ENCODE measurements around the gene ARPC1A.

ARPC1A gene

GRCh38 chr7:99387912-99388311 is 62.2 kb downstream of the ARPC1A start:
- Histone ChIP-seq H3K36me3 (ENCODE audit: control insufficient read depth, insufficient read depth, low read length) (no peaks in the 10 kb centered on the region), H3K9ac (ENCODE audit: low read length) (no peak overlapping the region), H4K5ac (ENCODE audit: low read length) (no peak overlapping the region), H3K27me3 (ENCODE audit: insufficient read depth, low read length, poor library complexity) (no peaks in the 10 kb centered on the region), H3K56ac (ENCODE audit: low read length) (no peak overlapping the region), H3K79me1 (ENCODE audit: low read length) (peaks cover 8% of the 10 kb centered on the region), H2AK5ac (ENCODE audit: low read length) (no peak overlapping the region), H2BK15ac (replicated peaks; ENCODE audit: low read depth) (no peak overlapping the region), H3K4me3 (ENCODE audit: low read length) (no peak overlapping the region), H4K8ac (ENCODE audit: low read depth, low read length) (no peak overlapping the region), H3K4ac (ENCODE audit: low read depth, low read length) (no peak overlapping the region), H3K4me1 (ENCODE audit: control insufficient read depth, low read depth, low read length) (no peaks in the 10 kb centered on the region), H3K4me2 (ENCODE audit: low read length) (no peak overlapping the region), H2BK120ac (ENCODE audit: low read depth, low read length) (no peak overlapping the region), H3K23ac (ENCODE audit: low read length) (no peak overlapping the region), H3K27ac (ENCODE audit: low read depth, low read length) (no peak overlapping the region), H3K18ac (ENCODE audit: low read length) (no peak overlapping the region), H2BK5ac (ENCODE audit: low read length) (no peak overlapping the region), H3K79me2 (ENCODE audit: control insufficient read depth, insufficient read depth, low read length) (no peaks in the 10 kb centered on the region)
- no CpG with 5 or more reads among the region's 20 CpGs for WGBS (ENCODE audit: extremely low coverage, insufficient coverage, low lambda C conversion rate)
- DNase-seq: no peak

GRCh38 chr7:99389772-99390171 is 64.1 kb downstream of the ARPC1A start:
- no peak overlapping the region for H2AK5ac ChIP-seq (ENCODE audit: low read length)
- H3K9ac ChIP-seq (ENCODE audit: low read length): no peak overlapping the region
- no peak for DNase-seq
- no peak overlapping the region for H3K27ac ChIP-seq (ENCODE audit: low read depth, low read length)
- H3K56ac ChIP-seq (ENCODE audit: low read length): no peak overlapping the region
- H2BK120ac ChIP-seq (ENCODE audit: low read depth, low read length): no peak overlapping the region
- no peak overlapping the region for H3K4me2 ChIP-seq (ENCODE audit: low read length)
- H4K8ac ChIP-seq (ENCODE audit: low read depth, low read length): no peak overlapping the region
- no peaks in the 10 kb centered on the region for H3K27me3 ChIP-seq (ENCODE audit: insufficient read depth, low read length, poor library complexity)
- H3K23ac ChIP-seq (ENCODE audit: low read length): no peak overlapping the region
- no peak overlapping the region for H3K4me3 ChIP-seq (ENCODE audit: low read length)
- no peak overlapping the region for H2BK15ac ChIP-seq (replicated peaks; ENCODE audit: low read depth)
- H3K79me1 ChIP-seq (ENCODE audit: low read length): no peaks in the 10 kb centered on the region
- no peak overlapping the region for H2BK5ac ChIP-seq (ENCODE audit: low read length)
- H4K5ac ChIP-seq (ENCODE audit: low read length): no peak overlapping the region
- H3K4me1 ChIP-seq (ENCODE audit: control insufficient read depth, low read depth, low read length): no peaks in the 10 kb centered on the region
- peaks cover under 1% of the 10 kb centered on the region for H3K36me3 ChIP-seq (ENCODE audit: control insufficient read depth, insufficient read depth, low read length)
- no peak overlapping the region for H3K18ac ChIP-seq (ENCODE audit: low read length)
- H3K4ac ChIP-seq (ENCODE audit: low read depth, low read length): no peak overlapping the region
- H3K79me2 ChIP-seq (ENCODE audit: control insufficient read depth, insufficient read depth, low read length): no peaks in the 10 kb centered on the region
- no CpG with 5 or more reads among the region's 13 CpGs for WGBS (ENCODE audit: extremely low coverage, insufficient coverage, low lambda C conversion rate)

GRCh38 chr7:99390941-99391602 is 65.4 kb downstream of the ARPC1A start:
- no peak overlapping the region for H3K23ac ChIP-seq (ENCODE audit: low read length)
- H4K5ac ChIP-seq (ENCODE audit: low read length): no peak overlapping the region
- H3K56ac ChIP-seq (ENCODE audit: low read length): no peak overlapping the region
- H2BK120ac ChIP-seq (ENCODE audit: low read depth, low read length): no peak overlapping the region
- H3K79me1 ChIP-seq (ENCODE audit: low read length): no peaks in the 10 kb centered on the region
- H3K4ac ChIP-seq (ENCODE audit: low read depth, low read length): no peak overlapping the region
- no peak overlapping the region for H4K8ac ChIP-seq (ENCODE audit: low read depth, low read length)
- WGBS (ENCODE audit: extremely low coverage, insufficient coverage, low lambda C conversion rate): no CpG with 5 or more reads among the region's 23 CpGs
- H3K79me2 ChIP-seq (ENCODE audit: control insufficient read depth, insufficient read depth, low read length): no peaks in the 10 kb centered on the region
- no peak overlapping the region for H2BK5ac ChIP-seq (ENCODE audit: low read length)
- DNase-seq: no peak
- no peaks in the 10 kb centered on the region for H3K4me1 ChIP-seq (ENCODE audit: control insufficient read depth, low read depth, low read length)
- no peak overlapping the region for H3K4me2 ChIP-seq (ENCODE audit: low read length)
- peaks cover 2% of the 10 kb centered on the region for H3K36me3 ChIP-seq (ENCODE audit: control insufficient read depth, insufficient read depth, low read length)
- H3K27me3 ChIP-seq (ENCODE audit: insufficient read depth, low read length, poor library complexity): no peaks in the 10 kb centered on the region
- H3K18ac ChIP-seq (ENCODE audit: low read length): no peak overlapping the region
- H2AK5ac ChIP-seq (ENCODE audit: low read length): no peak overlapping the region
- no peak overlapping the region for H2BK15ac ChIP-seq (replicated peaks; ENCODE audit: low read depth)
- no peak overlapping the region for H3K9ac ChIP-seq (ENCODE audit: low read length)
- no peak overlapping the region for H3K27ac ChIP-seq (ENCODE audit: low read depth, low read length)
- H3K4me3 ChIP-seq (ENCODE audit: low read length): no peak overlapping the region

GRCh38 chr7:99392046-99392445 is 66.3 kb downstream of the ARPC1A start:
- Histone ChIP-seq H3K79me2 (ENCODE audit: control insufficient read depth, insufficient read depth, low read length) (no peaks in the 10 kb centered on the region), H3K27ac (ENCODE audit: low read depth, low read length) (no peak overlapping the region), H2BK15ac (replicated peaks; ENCODE audit: low read depth) (no peak overlapping the region), H2BK120ac (ENCODE audit: low read depth, low read length) (no peak overlapping the region), H2AK5ac (ENCODE audit: low read length) (no peak overlapping the region), H3K4me1 (ENCODE audit: control insufficient read depth, low read depth, low read length) (no peaks in the 10 kb centered on the region), H3K4ac (ENCODE audit: low read depth, low read length) (no peak overlapping the region), H4K8ac (ENCODE audit: low read depth, low read length) (no peak overlapping the region), H3K18ac (ENCODE audit: low read length) (no peak overlapping the region), H2BK5ac (ENCODE audit: low read length) (no peak overlapping the region), H4K5ac (ENCODE audit: low read length) (no peak overlapping the region), H3K27me3 (ENCODE audit: insufficient read depth, low read length, poor library complexity) (no peaks in the 10 kb centered on the region), H3K79me1 (ENCODE audit: low read length) (no peaks in the 10 kb centered on the region), H3K9ac (ENCODE audit: low read length) (peak overlapping the region; percentile 85), H3K56ac (ENCODE audit: low read length) (no peak overlapping the region), H3K23ac (ENCODE audit: low read length) (no peak overlapping the region), H3K4me3 (ENCODE audit: low read length) (no peak overlapping the region), H3K4me2 (ENCODE audit: low read length) (peak overlapping the region; percentile 84), H3K36me3 (ENCODE audit: control insufficient read depth, insufficient read depth, low read length) (peaks cover 4% of the 10 kb centered on the region)
- WGBS (ENCODE audit: extremely low coverage, insufficient coverage, low lambda C conversion rate): no CpG with 5 or more reads among the region's 8 CpGs
- DNase-seq: no peak

GRCh38 chr7:99392659-99393354 is 67.1 kb downstream of the ARPC1A start:
- no peaks in the 10 kb centered on the region for H3K79me2 ChIP-seq (ENCODE audit: control insufficient read depth, insufficient read depth, low read length)

More at GRCh38 chr7:99392659-99393354, 67.1 kb downstream of the ARPC1A start:
- H3K36me3 ChIP-seq (ENCODE audit: control insufficient read depth, insufficient read depth, low read length): peaks cover 10% of the 10 kb centered on the region
- no CpG with 5 or more reads among the region's 68 CpGs for WGBS (ENCODE audit: extremely low coverage, insufficient coverage, low lambda C conversion rate)
- H3K27ac ChIP-seq (ENCODE audit: low read depth, low read length): peak overlapping the region; percentile 85
- H3K4ac ChIP-seq (ENCODE audit: low read depth, low read length): no peak overlapping the region
- H3K27me3 ChIP-seq (ENCODE audit: insufficient read depth, low read length, poor library complexity): no peaks in the 10 kb centered on the region
- peak overlapping the region; percentile 64 for H3K4me3 ChIP-seq (ENCODE audit: low read length)
- peak overlapping the region; percentile 78 for H2BK5ac ChIP-seq (ENCODE audit: low read length)
- H3K79me1 ChIP-seq (ENCODE audit: low read length): no peaks in the 10 kb centered on the region
- H3K56ac ChIP-seq (ENCODE audit: low read length): peak overlapping the region; percentile 94
- H4K5ac ChIP-seq (ENCODE audit: low read length): no peak overlapping the region
- no peak overlapping the region for H2AK5ac ChIP-seq (ENCODE audit: low read length)
- H4K8ac ChIP-seq (ENCODE audit: low read depth, low read length): no peak overlapping the region
- H2BK15ac ChIP-seq (replicated peaks; ENCODE audit: low read depth): no peak overlapping the region
- H3K4me1 ChIP-seq (ENCODE audit: control insufficient read depth, low read depth, low read length): no peaks in the 10 kb centered on the region
- H2BK120ac ChIP-seq (ENCODE audit: low read depth, low read length): no peak overlapping the region
- H3K18ac ChIP-seq (ENCODE audit: low read length): no peak overlapping the region
- no peak overlapping the region for H3K23ac ChIP-seq (ENCODE audit: low read length)
- H3K9ac ChIP-seq (ENCODE audit: low read length): peak overlapping the region; percentile 85
- H3K4me2 ChIP-seq (ENCODE audit: low read length): peak overlapping the region; percentile 84
- peak; percentile 94 for DNase-seq
